GM23338 (cell line): ENCODE measurements around the gene ORC4. TPM values are rescaled to one million over a fixed set of nuclear protein-coding genes. Genes with fewer than 3 reads are reported as not detected.

Experiments used
- ATAC-seq: fragments of 200-7000 bp; cut with Tn5 transposase; 3 replicates; pipeline ENCODE4 v1.9.1; 2020
- DNase-seq: peaks from one replicate; pipeline ENCODE4 v3.0.0-alpha.2; 2015; ENCODE audit warnings: low spot score
- H2AFZ ChIP-seq: fragments of 200-600 bp; sonication (generic); 2 replicates; pipeline ENCODE4 v1.8.0; 2016; ENCODE audit warnings: antibody characterized with exemption, mild to moderate bottlenecking, moderate library complexity
- H3F3A ChIP-seq: fragments of 200-600 bp; sonication (generic); replicated peaks from 2 replicates; pipeline ENCODE4 v1.8.0; 2017; ENCODE audit warnings: antibody characterized with exemption, mixed run types, low read depth
- H3K27ac ChIP-seq: fragments of 200-600 bp; sonication (generic); 2 replicates; pipeline ENCODE4 v1.6.1; 2016; ENCODE audit warnings: low read depth
- H3K27me3 ChIP-seq: fragments of 200-600 bp; sonication (generic); 2 replicates; pipeline ENCODE4 v1.8.0; 2016; ENCODE audit warnings: mild to moderate bottlenecking, mixed run types, moderate library complexity; ENCODE audit not compliant: insufficient read depth
- H3K36me3 ChIP-seq: fragments of 200-600 bp; sonication (generic); 2 replicates; pipeline ENCODE4 v1.8.0; 2016; ENCODE audit warnings: mild to moderate bottlenecking; ENCODE audit not compliant: insufficient read depth
- H3K4me1 ChIP-seq: fragments of 200-600 bp; sonication (generic); 2 replicates; pipeline ENCODE4 v1.8.0; 2016; ENCODE audit warnings: mild to moderate bottlenecking, moderate library complexity; ENCODE audit not compliant: insufficient read depth
- H3K4me2 ChIP-seq: fragments of 200-600 bp; sonication (generic); 2 replicates; pipeline ENCODE4 v1.7.1; 2017; ENCODE audit warnings: mixed run types
- H3K4me3 ChIP-seq: fragments of 200-600 bp; sonication (generic); 2 replicates; pipeline ENCODE4 v1.6.1; 2016; ENCODE audit warnings: mixed run types
- H3K79me2 ChIP-seq: fragments of 200-600 bp; sonication (generic); replicated peaks from 2 replicates; pipeline ENCODE4 v1.8.0; 2017; ENCODE audit warnings: mild to moderate bottlenecking; ENCODE audit not compliant: insufficient read depth
- H3K9me2 ChIP-seq: fragments of 200-600 bp; sonication (generic); 2 replicates; pipeline ENCODE4 v1.8.0; 2017; ENCODE audit not compliant: insufficient read depth
- H4K20me1 ChIP-seq: fragments of 200-600 bp; sonication (generic); replicated peaks from 2 replicates; pipeline ENCODE4 v1.8.0; 2017; ENCODE audit warnings: mild to moderate bottlenecking; ENCODE audit not compliant: insufficient read depth
- H3K27ac Mint-ChIP-seq: 2 replicates; pipeline ENCODE4 v1.8.0; 2020; ENCODE audit warnings: inconsistent platforms, mild to moderate bottlenecking, moderate library complexity, mixed read lengths
- H3K27me3 Mint-ChIP-seq: 3 replicates; pipeline ENCODE4 v1.8.0; 2022; ENCODE audit warnings: low read depth, mild to moderate bottlenecking, moderate library complexity, mixed read lengths, inconsistent platforms; ENCODE audit not compliant: insufficient read depth, poor library complexity
- H3K36me3 Mint-ChIP-seq: 3 replicates; pipeline ENCODE4 v1.8.0; 2021; ENCODE audit warnings: low read depth, mild to moderate bottlenecking, inconsistent platforms, moderate library complexity, mixed read lengths
- H3K4me1 Mint-ChIP-seq: 3 replicates; pipeline ENCODE4 v1.8.0; 2020; ENCODE audit warnings: mild to moderate bottlenecking, inconsistent platforms, mixed read lengths
- H3K4me3 Mint-ChIP-seq: 3 replicates; pipeline ENCODE4 v1.8.0; 2021; ENCODE audit warnings: moderate library complexity, mild to moderate bottlenecking, inconsistent platforms, mixed read lengths
- H3K9me3 Mint-ChIP-seq: 3 replicates; pipeline ENCODE4 v1.8.0; 2020; ENCODE audit warnings: moderate library complexity, mild to moderate bottlenecking, inconsistent platforms, mixed read lengths
- EZH2 ChIP-seq: fragments of 200-600 bp; sonication (generic); IDR thresholded peaks from one replicate; pipeline ENCODE4 v1.8.0; 2017; ENCODE audit warnings: antibody characterized with exemption, mild to moderate bottlenecking, low read depth; ENCODE audit not compliant: unreplicated experiment
- EZH2phosphoT487 ChIP-seq: fragments of 200-600 bp; sonication (generic); IDR thresholded peaks from one replicate; pipeline ENCODE4 v1.8.1; 2018; ENCODE audit warnings: antibody characterized with exemption; ENCODE audit not compliant: unreplicated experiment
- JUNB ChIP-seq: IDR thresholded peaks from one replicate; pipeline ENCODE4 v1.6.1; 2016; ENCODE audit warnings: antibody characterized with exemption; ENCODE audit not compliant: unreplicated experiment
- POLR2AphosphoS5 ChIP-seq: IDR thresholded peaks from 2 replicates; pipeline ENCODE4 v1.6.1; 2016; ENCODE audit warnings: antibody characterized with exemption, low read depth
- ZNF114 ChIP-seq: fragments of 250-450 bp; sonication (Bioruptor Pico); IDR thresholded peaks from 2 replicates; pipeline ENCODE4 v1.5.0; 2020; ENCODE audit warnings: mild to moderate bottlenecking, moderate library complexity
- polyA plus RNA-seq: library from polyadenylated mRNA; unstranded; fragments of >200 nt; fragmentation: Nextera tagmentation; extraction: Ambion mirVana; gene quantifications from 2 replicates; pipeline ENCODE4 v1.2.1, GENCODE V29; 2016
- total RNA-seq: library from RNA; depleted of rRNA; stranded (reverse); fragments of >200 nt; shearing (Covaris generic); gene quantifications from 2 replicates; pipeline ENCODE4 v1.2.3, GENCODE V29; 2014
- TF ChIP-seq, protein P1 (sequence below): fragments of 250-450 bp; sonication (Bioruptor Pico); IDR thresholded peaks from 2 replicates; pipeline ENCODE4 v1.5.0; 2020; ENCODE audit warnings: mild to moderate bottlenecking, moderate library complexity
- TF ChIP-seq, protein P2 (sequence below), 2 experiments: fragments of 200-600 bp in 1 of 2; sonication (generic) in 1 of 2; conservative IDR thresholded peaks; 2 replicates each; pipeline versions ENCODE4 v1.5.1 to v1.6.1; 2016 to 2017; ENCODE audit warnings: antibody characterized with exemption in 2 of 2, low read depth in 2 of 2, mild to moderate bottlenecking in 2 of 2, moderate library complexity in 1 of 2

Gene ORC4
- total and polyA plus RNA-seq, 2 experiments from 2014 or later, result 47.5 to 177 TPM

GRCh38 chr2:147980940-147981528, 39.5 kb downstream of the ORC4 start (continued):
- TF ChIP-seq, protein P1, sequence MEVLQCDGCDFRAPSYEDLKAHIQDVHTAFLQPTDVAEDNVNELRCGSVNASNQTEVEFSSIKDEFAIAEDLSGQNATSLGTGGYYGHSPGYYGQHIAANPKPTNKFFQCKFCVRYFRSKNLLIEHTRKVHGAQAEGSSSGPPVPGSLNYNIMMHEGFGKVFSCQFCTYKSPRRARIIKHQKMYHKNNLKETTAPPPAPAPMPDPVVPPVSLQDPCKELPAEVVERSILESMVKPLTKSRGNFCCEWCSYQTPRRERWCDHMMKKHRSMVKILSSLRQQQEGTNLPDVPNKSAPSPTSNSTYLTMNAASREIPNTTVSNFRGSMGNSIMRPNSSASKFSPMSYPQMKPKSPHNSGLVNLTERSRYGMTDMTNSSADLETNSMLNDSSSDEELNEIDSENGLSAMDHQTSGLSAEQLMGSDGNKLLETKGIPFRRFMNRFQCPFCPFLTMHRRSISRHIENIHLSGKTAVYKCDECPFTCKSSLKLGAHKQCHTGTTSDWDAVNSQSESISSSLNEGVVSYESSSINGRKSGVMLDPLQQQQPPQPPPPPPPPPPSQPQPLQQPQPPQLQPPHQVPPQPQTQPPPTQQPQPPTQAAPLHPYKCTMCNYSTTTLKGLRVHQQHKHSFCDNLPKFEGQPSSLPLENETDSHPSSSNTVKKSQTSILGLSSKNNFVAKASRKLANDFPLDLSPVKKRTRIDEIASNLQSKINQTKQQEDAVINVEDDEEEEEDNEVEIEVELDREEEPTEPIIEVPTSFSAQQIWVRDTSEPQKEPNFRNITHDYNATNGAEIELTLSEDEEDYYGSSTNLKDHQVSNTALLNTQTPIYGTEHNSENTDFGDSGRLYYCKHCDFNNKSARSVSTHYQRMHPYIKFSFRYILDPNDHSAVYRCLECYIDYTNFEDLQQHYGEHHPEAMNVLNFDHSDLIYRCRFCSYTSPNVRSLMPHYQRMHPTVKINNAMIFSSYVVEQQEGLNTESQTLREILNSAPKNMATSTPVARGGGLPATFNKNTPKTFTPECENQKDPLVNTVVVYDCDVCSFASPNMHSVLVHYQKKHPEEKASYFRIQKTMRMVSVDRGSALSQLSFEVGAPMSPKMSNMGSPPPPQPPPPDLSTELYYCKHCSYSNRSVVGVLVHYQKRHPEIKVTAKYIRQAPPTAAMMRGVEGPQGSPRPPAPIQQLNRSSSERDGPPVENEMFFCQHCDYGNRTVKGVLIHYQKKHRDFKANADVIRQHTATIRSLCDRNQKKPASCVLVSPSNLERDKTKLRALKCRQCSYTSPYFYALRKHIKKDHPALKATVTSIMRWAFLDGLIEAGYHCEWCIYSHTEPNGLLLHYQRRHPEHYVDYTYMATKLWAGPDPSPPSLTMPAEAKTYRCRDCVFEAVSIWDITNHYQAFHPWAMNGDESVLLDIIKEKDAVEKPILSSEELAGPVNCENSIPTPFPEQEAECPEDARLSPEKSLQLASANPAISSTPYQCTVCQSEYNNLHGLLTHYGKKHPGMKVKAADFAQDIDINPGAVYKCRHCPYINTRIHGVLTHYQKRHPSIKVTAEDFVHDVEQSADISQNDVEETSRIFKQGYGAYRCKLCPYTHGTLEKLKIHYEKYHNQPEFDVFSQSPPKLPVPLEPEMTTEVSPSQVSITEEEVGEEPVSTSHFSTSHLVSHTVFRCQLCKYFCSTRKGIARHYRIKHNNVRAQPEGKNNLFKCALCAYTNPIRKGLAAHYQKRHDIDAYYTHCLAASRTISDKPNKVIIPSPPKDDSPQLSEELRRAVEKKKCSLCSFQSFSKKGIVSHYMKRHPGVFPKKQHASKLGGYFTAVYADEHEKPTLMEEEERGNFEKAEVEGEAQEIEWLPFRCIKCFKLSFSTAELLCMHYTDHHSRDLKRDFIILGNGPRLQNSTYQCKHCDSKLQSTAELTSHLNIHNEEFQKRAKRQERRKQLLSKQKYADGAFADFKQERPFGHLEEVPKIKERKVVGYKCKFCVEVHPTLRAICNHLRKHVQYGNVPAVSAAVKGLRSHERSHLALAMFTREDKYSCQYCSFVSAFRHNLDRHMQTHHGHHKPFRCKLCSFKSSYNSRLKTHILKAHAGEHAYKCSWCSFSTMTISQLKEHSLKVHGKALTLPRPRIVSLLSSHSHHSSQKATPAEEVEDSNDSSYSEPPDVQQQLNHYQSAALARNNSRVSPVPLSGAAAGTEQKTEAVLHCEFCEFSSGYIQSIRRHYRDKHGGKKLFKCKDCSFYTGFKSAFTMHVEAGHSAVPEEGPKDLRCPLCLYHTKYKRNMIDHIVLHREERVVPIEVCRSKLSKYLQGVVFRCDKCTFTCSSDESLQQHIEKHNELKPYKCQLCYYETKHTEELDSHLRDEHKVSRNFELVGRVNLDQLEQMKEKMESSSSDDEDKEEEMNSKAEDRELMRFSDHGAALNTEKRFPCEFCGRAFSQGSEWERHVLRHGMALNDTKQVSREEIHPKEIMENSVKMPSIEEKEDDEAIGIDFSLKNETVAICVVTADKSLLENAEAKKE, result no peak

GRCh38 chr2:147977679-147978078, 42.9 kb downstream of the ORC4 start:
- H3K27ac Mint-ChIP-seq, result peak overlapping the region; percentile 62; the same call in 1 of the 2 replicates
- TF ChIP-seq ZNF114 (CRISPR knock-in tag) (no peak), JUNB (no peak), EZH2 (no peak), EZH2phosphoT487 (no peak), POLR2AphosphoS5 (no peak)
- TF ChIP-seq, protein P1, result no peak
- TF ChIP-seq, protein P2, sequence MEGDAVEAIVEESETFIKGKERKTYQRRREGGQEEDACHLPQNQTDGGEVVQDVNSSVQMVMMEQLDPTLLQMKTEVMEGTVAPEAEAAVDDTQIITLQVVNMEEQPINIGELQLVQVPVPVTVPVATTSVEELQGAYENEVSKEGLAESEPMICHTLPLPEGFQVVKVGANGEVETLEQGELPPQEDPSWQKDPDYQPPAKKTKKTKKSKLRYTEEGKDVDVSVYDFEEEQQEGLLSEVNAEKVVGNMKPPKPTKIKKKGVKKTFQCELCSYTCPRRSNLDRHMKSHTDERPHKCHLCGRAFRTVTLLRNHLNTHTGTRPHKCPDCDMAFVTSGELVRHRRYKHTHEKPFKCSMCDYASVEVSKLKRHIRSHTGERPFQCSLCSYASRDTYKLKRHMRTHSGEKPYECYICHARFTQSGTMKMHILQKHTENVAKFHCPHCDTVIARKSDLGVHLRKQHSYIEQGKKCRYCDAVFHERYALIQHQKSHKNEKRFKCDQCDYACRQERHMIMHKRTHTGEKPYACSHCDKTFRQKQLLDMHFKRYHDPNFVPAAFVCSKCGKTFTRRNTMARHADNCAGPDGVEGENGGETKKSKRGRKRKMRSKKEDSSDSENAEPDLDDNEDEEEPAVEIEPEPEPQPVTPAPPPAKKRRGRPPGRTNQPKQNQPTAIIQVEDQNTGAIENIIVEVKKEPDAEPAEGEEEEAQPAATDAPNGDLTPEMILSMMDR (conservative IDR thresholded peaks at IDR 0.05; ENCODE audit: low read depth in 2 of 2), result no peak

More at GRCh38 chr2:147977679-147978078, 42.9 kb downstream of the ORC4 start:
- Histone ChIP-seq H3K4me3 (no peak overlapping the region), H3K36me3 (no peaks in the 10 kb centered on the region), H3K79me2 (peaks cover 87% of the 10 kb centered on the region), H3K4me2 (no peak overlapping the region), H3K4me1 (peaks cover 8% of the 10 kb centered on the region; the same call in 1 of the 2 replicates), H3F3A (no peaks in the 10 kb centered on the region), H3K27ac (no peak overlapping the region), H3K27me3 (no peaks in the 10 kb centered on the region), H2AFZ (no peak overlapping the region), H3K9me2 (no peaks in the 10 kb centered on the region), H4K20me1 (peaks cover 27% of the 10 kb centered on the region)
- peaks cover 1% of the 10 kb centered on the region for H3K27me3 Mint-ChIP-seq
- peaks cover 3% of the 10 kb centered on the region; the same call in 2 of the 3 replicates for H3K36me3 Mint-ChIP-seq
- peaks cover 5% of the 10 kb centered on the region for H3K4me1 Mint-ChIP-seq
- peak; percentile 53; the same call in 2 of the 3 replicates for ATAC-seq
- no peaks in the 10 kb centered on the region for H3K9me3 Mint-ChIP-seq
- DNase-seq, result no peak
- H3K4me3 Mint-ChIP-seq, result no peak overlapping the region
